GM21737 (cell line): ENCODE results near the gene EXOSC2.

Experiments
- ATAC-seq: cut with Tn5 transposase; IDR thresholded peaks from one replicate; pipeline ENCODE4 v1.9.1; 2021; ENCODE audit warnings: mild to moderate bottlenecking, moderate library complexity; ENCODE audit not compliant: unreplicated experiment

The EXOSC2 gene

GRCh38 chr9:130693426-130694191 is at the start of gene EXOSC2:
EXOSC2 (plus strand) TSS chr9:130693780; CDS start chr9:130693792, 12 bp downstream.
- ATAC-seq = peak; percentile 84

- ATAC-seq = no peak
Observed at GRCh38 chr9:130651221-130651620, 42.4 kb upstream of the EXOSC2 start.

GRCh38 chr9:130651752-130652151 is 41.8 kb upstream of the EXOSC2 start:
- no peak for ATAC-seq

- ATAC-seq = no peak
Observed at GRCh38 chr9:130654879-130655278, 38.7 kb upstream of the EXOSC2 start.

GRCh38 chr9:130658893-130659698 is 34.5 kb upstream of the EXOSC2 start:
- no peak for ATAC-seq

GRCh38 chr9:130659699-130660248 is 33.8 kb upstream of the EXOSC2 start:
- no peak for ATAC-seq

GRCh38 chr9:130660326-130660682 is 33.3 kb upstream of the EXOSC2 start:
- no peak for ATAC-seq

GRCh38 chr9:130660683-130661450 is 32.7 kb upstream of the EXOSC2 start:
- no peak for ATAC-seq

- ATAC-seq = no peak
Observed at GRCh38 chr9:130661451-130662098, 32.0 kb upstream of the EXOSC2 start.

- ATAC-seq = no peak
Observed at GRCh38 chr9:130662099-130662969, 31.2 kb upstream of the EXOSC2 start.

GRCh38 chr9:130662970-130663257 is 30.7 kb upstream of the EXOSC2 start:
- ATAC-seq = no peak

- no peak for ATAC-seq
Observed at GRCh38 chr9:130663258-130663976, 30.2 kb upstream of the EXOSC2 start.

GRCh38 chr9:130663977-130664250 is 29.7 kb upstream of the EXOSC2 start:
- ATAC-seq = no peak

GRCh38 chr9:130664251-130665028 is 29.1 kb upstream of the EXOSC2 start, which contains the start of gene PRDM12:
PRDM12 (plus strand) TSS chr9:130664594; CDS start chr9:130664654, 60 bp downstream.
- no peak for ATAC-seq

- ATAC-seq = no peak
Observed at GRCh38 chr9:130665029-130665430, 28.6 kb upstream of the EXOSC2 start.

GRCh38 chr9:130665431-130666392 is 27.9 kb upstream of the EXOSC2 start:
- ATAC-seq = no peak

- no peak for ATAC-seq
Observed at GRCh38 chr9:130666393-130667119, 27.0 kb upstream of the EXOSC2 start.
